ENCODE results near the gene ATP11B. TPM values are rescaled to one million over a fixed set of nuclear protein-coding genes. Genes with fewer than 3 reads are reported as not detected.
"Not testable (repeated sequence)": the region's sequence is repeated elsewhere in the genome, so short reads cannot be mapped to it uniquely, and the experiment has no call there.

Gene ATP11B
- total RNA-seq, 1 donor from 2014 or later: 58.7 TPM

DNA sequence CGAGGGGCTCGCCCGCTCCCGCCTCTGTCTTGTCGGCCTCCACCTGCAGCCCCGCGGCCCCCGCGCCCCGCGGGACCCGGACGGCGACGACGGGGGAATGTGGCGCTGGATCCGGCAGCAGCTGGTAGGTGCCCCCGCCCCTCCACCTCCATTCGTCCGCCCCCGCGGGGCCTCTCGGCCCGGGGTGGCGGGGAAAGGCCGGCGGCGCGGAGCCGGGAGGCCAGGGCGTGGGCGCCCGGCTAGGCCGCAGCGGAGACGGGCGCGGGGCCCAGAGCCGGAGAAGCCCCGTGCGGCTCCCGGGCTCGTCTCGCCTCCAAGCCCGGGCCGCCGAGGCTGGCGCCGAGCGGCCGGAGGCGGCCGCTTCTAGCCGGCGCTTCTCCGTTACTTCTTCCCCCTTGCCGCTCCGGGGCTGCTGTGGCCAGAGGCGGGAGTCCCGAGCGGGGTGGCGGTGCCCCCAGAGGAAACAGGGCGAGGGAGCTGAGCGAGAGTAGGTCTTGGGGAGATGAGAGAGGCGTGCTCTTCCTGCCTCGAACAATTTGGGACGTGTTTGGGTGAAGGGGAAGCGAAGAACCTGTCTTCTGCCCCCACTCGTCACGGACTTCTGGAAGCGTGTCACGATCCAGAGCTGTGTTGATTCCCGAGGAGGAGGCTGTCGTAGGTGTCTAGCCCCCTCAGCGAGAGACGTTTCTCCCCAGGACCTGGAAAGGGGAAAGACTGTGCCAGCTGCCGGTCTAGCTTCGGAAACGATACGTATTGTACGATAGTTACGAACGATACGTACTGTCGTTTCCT is 555 bp downstream of the ATP11B start:
- ATAC-seq (peak; percentile 40), DNase-seq (ENCODE audit: low spot score) (peak; percentile 63)
- intact Hi-C loops (cut with DNase I): no loop called here

GRCh38 chr3:182794455-182795388 is 1.4 kb downstream of the ATP11B start:
- ATAC-seq (no peak), DNase-seq (ENCODE audit: low spot score) (no peak)
- intact Hi-C loops (cut with DNase I): no loop called here

- intact Hi-C loops (cut with DNase I): no loop called here
- DNase-seq (ENCODE audit: low spot score): no peak
- no peak for ATAC-seq
These were observed 2.1 kb downstream of the ATP11B start for GRCh38 chr3:182795389-182795782.

- intact Hi-C loops (cut with DNase I): no loop called here
These were observed 3.0 kb downstream of the ATP11B start for GRCh38 chr3:182796310-182796709.

DNA sequence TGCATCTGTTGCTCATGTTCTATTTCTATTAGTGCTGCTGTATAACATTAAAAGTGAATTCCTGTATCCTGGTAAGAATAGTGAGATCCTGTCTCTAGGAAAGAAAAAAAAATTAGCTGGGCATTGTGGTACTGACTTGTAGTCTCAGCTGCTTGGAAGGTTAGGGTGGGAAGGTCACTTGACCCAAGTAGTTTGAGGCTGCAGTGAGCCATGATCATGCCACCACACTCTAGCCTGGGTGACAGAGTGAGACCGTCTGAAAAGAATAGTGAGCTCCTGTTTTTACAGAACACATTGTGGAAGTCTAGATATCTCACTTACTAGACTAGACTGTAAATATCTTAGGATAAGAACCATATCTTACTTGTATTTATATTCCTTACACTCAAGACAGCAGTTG is 4.6 kb downstream of the ATP11B start:
- DNase-seq (ENCODE audit: low spot score) (no peak), ATAC-seq (no peak)
- intact Hi-C loops (cut with DNase I): no loop called here

More at GRCh38 chr3:182796310-182796709, 3.0 kb downstream of the ATP11B start:
- ATAC-seq: no peak
- DNase-seq (ENCODE audit: low spot score): no peak

DNA sequence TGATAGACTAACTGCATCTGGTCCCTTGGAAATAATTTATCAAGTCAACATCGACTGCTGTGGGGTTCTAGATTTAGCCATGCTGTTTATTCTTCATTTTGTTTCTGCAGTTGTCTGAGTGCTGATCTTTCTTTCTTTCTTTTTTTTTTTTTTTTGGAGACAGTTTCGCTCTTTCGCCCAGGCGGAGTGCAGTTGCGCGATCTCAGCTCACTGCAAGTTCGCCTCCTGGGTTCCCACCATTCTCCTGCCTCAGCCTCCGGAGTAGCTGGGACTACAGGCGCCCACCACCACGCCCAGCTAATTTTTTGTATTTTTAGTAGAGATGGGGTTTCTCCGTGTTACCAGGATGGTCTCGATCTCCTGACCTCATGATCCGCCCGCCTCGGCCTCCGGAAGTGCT is 5.8 kb downstream of the ATP11B start:
- DNase-seq (ENCODE audit: low spot score); intact Hi-C loops (cut with DNase I); ATAC-seq: not testable (repeated sequence)

DNA sequence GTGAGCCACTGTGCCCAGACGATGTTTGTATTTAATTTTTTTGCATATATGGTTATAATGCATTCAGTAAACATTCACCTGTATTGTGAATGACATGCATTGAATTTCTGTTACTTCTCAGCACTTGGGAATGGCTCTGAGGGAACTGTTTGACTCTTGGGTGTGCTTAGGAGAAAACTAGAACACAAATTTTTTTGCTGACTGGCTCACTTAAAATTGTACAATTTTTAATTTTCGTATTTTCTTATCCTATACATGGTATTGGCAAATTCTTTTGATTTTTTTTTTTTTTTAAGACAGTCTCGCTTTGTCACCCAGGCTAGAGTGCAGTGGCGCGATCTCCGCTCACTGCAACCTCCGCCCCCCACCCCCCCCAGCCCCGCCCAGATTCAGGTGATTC is 7.2 kb downstream of the ATP11B start:
- intact Hi-C loops (cut with DNase I): no loop called here
- DNase-seq (ENCODE audit: low spot score) (no peak), ATAC-seq (no peak)

- no peak for DNase-seq (ENCODE audit: low spot score)
- no peak for ATAC-seq
- intact Hi-C loops (cut with DNase I): no loop called here
These were observed 9.4 kb downstream of the ATP11B start for GRCh38 chr3:182802413-182803390.

GRCh38 chr3:182803596-182803995 is 10.3 kb downstream of the ATP11B start:
- ATAC-seq: no peak
- intact Hi-C loops (cut with DNase I): no loop called here
- DNase-seq (ENCODE audit: low spot score): no peak

DNA sequence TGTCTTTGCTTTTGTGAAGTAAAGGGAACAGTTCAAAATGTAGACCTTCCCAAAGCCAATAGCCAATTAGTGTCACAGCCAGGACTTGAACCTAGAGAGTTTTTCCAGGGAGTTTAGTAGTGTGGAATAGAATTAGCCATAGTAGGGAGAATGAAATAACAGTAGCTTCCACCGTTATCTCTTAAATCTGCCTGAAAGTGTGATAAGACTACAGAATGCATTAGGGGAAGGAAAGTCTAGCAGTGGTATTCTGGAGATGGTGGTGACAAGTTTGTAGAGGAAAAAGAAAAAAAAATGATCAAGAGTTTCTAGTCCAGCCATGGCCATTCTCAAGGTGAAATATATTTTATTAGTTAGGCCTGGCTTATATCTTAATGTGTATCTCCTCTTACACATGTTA is 13.8 kb downstream of the ATP11B start:
- no peak for DNase-seq (ENCODE audit: low spot score)
- no peak for ATAC-seq
- intact Hi-C loops (cut with DNase I): no loop called here

DNA sequence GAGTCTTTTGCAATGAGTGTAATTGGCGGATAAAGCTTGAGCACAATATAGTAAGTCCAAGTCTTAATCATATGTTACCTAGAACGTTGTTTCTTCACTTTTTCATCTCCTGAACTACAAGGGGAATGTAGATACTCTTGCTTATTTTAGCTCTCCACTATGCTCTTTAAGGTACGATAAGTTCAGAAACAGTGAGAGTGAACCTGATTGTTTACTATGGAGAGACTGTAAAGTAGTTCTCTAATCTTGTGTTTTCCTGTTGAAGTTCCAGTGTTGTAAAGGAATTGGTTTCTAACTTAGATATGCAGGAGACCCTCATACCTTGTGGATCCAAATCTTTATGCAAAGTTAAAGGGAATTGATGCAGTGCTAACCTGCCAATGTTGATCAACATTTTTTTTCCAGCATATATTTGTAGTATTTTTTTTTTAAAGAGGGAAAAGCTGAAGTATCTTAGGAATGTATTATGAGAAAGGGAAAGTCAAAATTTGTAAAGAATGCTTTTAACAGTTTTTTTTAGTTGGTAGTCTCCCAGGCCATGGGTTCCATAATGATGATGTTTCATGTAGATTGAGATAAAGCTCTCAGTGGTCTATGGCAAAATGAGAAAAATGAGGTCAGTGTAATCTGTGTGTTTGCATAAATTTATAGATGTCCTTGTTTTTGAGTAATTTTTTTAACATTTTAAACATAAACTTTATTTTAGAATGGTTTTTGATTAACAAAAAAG is 14.9 kb downstream of the ATP11B start:
- no peak for DNase-seq (ENCODE audit: low spot score)
- ATAC-seq: no peak
- intact Hi-C loops (cut with DNase I): no loop called here

DNA sequence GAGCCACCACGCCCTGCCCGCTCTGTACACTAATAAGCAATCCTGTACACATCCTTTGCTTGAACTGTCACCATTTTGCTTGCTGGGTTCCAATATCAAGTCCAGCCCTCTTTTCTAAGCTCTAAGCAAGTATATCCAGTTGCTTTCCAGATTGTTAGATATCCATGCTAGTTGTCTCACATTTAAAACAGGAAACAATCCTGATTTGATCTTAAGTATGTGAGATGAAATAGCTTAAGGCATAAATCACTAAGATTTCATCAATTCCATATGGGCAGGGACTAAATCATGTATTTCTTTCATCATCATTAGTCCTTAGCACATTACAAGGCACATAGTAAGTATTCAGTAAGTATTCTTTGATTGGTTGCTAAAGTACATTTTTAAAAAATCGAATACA is 16.2 kb downstream of the ATP11B start:
- DNase-seq (ENCODE audit: low spot score): no peak
- ATAC-seq: no peak
- intact Hi-C loops (cut with DNase I): no loop called here

GRCh38 chr3:182810574-182811268 is 17.4 kb downstream of the ATP11B start:
- DNase-seq (ENCODE audit: low spot score) (no peak), ATAC-seq (no peak)
- intact Hi-C loops (cut with DNase I): no loop called here

GRCh38 chr3:182811269-182811596 is 17.9 kb downstream of the ATP11B start:
- intact Hi-C loops (cut with DNase I): no loop called here
- no peak for DNase-seq (ENCODE audit: low spot score)
- ATAC-seq: no peak

DNA sequence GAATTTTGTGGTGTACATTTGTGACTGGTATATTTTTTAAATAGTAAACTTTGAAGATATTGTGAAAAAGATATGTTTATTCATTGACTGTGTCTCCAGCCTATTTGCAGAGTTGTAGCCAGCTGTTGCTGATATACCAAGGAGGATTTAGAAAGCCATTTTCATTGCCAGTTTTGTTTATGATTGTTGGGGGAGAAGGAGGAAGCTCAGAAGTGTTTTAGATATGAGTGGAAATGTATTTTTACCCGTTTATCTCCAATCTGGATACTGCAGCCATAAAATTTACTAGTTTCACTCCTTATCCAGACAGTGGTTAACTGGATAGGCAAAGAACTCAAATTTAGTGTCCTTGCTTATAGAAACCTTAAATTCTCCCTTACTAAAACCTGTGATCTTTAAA is 18.8 kb downstream of the ATP11B start:
- no peak for DNase-seq (ENCODE audit: low spot score)
- intact Hi-C loops (cut with DNase I): no loop called here
- ATAC-seq: no peak

GRCh38 chr3:182814419-182815062 is 21.2 kb downstream of the ATP11B start:
- ATAC-seq (no peak), DNase-seq (ENCODE audit: low spot score) (no peak)
- intact Hi-C loops (cut with DNase I): no loop called here

DNA sequence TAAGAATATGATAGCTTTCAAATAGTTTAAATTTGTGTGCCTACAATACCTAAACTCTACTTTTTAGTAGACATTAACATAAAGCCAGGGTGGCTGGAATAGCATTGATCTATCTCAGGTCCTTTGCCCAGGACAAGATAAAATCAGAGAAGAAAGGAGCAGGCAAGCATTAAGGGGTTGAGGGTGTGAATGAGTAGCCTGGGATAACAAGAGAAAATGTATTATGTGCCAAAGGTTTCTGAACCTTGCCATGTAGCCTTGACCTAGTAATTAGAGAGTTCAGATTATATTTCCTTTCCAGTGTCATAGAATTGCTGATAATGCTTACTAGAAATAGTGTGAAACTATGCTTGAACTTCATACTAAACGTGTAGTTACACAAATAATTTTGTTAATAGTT is 22.9 kb downstream of the ATP11B start:
- intact Hi-C loops (cut with DNase I): no loop called here
- DNase-seq (ENCODE audit: low spot score) (no peak), ATAC-seq (no peak)
